ENCODE measurements around the gene MRGPRD.

DNA sequence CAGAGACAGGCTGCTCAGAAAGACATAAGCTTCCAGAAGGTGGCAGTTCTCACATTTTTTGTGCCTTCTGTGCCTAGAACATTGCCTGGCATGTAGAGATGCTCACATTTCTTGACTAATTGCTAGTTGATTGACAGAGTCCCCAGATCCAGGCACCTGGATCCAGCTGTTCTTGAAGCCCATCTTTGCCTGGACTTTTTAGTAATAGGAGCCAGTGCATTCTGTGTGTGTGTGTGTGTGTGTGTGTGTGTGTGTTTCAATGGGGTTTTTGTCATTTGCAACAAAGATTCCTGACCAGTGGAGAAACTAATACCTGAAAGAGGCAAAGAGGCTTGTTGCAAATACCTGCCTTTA lies 17.2 kb upstream of the MRGPRD start:
- TF ChIP-seq CTCF (IDR thresholded peaks at IDR 0.05 in 2 of 3, conservative IDR thresholded peaks at IDR 0.05 in 1 of 3; ENCODE audit: borderline replicate concordance in 1 of 3, insufficient read depth in 1 of 3, low read depth in 2 of 3, low read length in 2 of 3), result no peak
- TF ChIP-seq RAD21 (IDR thresholded peaks at IDR 0.05; ENCODE audit: low read depth), result no peak
- no peak for TF ChIP-seq SIN3A (IDR thresholded peaks at IDR 0.05; ENCODE audit: low read depth)
- no peak for TF ChIP-seq ATF3 (IDR thresholded peaks at IDR 0.05)
- TF ChIP-seq POLR2A (IDR thresholded peaks at IDR 0.05; ENCODE audit: borderline replicate concordance, extremely low read depth, insufficient read depth, insufficient read length), result no peak

All from HCT116 (cell line).